HG03520 (cell line): ENCODE results near the gene EEFSEC.

Source experiments
- ATAC-seq: cut with Tn5 transposase; IDR thresholded peaks from one replicate; pipeline ENCODE4 v1.9.1; 2021; ENCODE audit warnings: mild to moderate bottlenecking, moderate library complexity; ENCODE audit not compliant: unreplicated experiment

The EEFSEC gene

DNA sequence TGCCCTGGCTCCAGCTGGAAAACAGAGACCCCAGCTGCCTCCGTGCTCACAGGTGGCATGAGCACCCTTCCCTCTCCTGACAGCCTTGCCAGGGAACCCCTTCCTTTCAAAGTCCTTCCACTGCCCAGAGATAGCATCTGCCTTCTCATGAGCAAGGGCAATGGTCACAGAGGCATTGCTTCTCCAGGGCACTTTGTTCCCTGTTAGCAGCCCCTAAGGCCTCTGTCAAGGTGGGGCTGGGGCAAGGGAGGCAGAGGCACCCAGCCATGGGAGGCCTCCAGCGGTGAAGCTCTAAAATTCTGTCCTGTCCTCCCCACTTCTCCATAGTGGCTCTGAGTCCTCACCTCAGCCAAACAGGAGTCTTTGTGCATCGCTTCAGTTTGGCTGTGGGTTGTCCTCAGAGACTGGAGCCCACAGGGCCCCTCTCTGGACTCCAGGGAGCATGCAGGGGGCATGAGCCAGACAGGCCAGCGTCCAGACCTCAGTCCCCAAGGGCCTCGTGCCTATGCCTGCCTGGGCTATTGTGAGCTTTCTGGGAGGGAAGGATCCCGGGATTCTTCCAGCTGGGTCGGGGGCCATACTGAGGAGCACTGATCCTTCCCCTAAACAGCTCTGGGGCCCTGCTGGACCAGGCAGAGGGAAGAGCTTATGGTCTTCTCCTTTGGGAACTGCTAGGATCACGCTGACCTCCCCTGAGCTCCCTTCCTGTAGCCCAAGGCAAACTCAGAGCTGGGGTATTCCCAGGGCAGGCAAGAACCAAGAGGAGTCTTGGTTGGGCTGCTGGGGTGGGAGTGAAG lies 206.8 kb downstream of the EEFSEC start:
- ATAC-seq: no peak

DNA sequence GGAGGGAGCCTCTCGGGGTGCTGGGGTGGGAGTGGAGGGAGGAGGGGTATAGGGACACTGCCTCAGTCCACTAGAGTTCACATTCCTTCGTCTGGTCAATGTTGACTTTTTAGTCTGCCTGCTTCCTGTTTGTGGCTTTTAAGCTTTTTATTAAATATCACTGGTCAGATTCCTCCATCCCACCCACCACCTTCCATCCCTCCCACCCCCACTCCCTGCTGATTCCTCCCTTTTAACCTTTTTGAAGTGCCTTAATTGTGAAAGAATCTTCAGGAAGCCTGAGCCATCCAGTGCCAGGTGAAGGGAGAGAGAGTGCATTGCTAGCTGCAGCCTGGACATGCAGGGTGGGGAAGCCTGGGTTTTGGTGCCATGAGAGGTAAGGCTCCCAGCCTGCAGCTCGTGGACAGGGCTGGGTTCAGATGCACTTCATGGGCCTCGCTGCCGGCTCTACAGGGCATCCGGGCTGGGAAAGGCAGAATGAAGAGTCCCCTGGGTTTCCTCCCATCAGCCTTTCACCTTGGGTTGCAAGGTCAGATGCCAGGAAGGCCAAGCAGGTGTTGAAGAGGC lies 207.5 kb downstream of the EEFSEC start:
- no peak for ATAC-seq

DNA sequence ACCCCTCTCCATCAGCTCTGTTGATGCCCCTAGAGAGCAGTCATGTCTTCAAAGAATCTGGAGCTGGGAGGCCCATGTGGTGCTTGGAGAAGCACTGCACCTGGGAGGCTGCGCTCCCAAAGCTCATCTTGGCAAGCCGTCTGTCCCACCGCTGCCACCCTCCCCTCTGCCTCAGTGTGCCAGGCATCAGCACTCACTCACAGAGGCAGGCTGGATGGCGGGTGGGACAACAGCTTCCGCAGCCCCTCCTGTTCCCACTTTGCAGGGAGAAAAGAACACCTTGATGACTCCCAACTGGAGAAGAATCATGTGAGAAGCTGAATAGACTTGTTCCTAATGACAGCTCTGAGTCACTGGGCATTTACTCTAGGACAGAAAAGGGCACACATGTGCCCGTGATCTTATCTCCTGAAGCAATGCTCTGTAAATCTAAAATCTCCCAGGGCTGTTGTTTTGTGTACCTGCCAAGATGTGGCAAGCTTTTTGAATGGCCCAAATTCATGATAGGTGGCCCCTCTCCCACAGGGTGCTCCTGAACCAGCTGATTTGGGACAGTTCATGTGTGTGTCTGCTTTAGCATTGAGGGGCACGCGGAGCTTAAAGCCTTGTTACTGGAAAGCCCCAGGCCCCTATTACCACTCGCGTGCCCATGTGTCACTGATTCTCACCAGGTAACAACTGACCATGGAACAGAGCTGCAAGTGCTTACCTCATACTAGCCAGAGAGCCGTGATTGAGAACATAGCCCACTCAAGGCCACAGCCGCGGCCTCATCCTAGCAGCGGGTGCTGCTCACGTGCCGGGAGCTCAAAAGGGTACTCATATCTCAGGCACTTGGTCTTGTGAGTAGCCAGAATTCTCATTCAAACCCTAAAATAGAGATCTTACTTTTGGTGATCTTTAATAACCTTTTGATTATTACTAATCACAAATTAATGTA lies 209.0 kb downstream of the EEFSEC start:
- ATAC-seq: no peak

DNA sequence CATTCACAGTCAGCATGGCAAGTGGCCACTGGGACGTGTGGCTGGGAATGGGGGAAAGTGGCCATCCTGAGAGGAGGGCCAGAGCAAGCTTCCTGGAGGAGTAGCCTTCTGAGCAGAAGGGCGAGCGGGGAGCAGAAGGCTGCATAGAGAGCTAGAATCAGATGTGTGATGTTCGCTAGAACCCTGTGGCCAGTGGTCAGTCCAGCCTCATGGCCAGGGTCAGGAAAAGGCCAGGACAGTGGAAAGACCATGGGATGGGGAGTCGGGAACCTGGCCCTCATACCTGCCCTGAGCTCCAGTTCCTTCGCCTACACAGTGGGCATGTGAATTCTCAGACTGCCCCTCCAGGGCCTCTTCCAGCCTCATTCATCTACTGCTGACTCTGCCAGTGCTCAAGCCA lies 211.0 kb downstream of the EEFSEC start:
- no peak for ATAC-seq

DNA sequence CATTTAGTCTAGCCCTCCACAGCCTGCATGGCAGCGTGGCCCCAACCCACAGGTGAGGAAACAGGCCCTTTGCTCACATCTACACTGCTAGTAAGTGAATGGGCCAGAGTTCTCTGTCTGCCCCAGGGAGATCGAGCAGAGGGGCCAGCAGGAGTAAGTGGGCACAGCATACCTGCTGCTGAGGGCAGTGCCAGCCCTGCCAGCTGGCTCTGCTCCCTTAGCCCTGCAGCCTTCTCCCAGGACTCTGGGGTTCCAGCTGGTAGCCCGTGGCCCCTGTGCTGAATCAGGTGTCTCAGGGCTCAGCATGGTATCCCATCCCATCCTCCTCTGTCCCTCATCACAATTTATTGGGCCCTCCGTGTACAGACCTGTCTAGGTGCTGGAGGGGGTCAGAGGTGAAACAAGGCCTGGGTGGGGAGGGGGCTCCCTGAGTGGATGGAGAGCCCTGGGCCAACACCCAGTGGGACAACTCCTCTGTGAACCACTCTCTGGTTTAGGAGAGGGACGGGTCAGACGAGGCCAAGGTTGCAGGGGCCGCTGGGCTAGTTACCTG lies 211.6 kb downstream of the EEFSEC start:
- ATAC-seq: no peak

DNA sequence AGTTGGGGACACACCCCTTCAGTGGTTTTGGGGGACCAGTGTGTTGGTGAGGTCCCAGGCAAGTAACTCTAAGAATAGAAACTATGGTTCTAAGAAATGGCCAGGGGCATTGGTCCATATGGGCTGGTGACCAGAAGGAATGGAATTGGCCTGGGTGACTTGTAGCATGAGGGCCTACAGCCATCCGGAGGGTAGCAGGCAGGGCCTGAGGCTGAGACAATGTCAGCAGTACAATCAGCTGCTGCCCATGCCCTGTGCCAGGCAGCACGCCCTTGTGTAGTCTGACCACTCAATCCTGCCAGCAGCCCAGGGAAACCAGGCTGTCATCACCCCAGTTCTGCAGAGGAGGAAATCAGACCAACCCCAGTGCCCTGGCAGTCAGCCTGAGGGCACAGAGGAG lies 212.9 kb downstream of the EEFSEC start:
- no peak for ATAC-seq

- no peak for ATAC-seq
Observed at GRCh38 chr3:128366652-128367051, 213.4 kb downstream of the EEFSEC start.

GRCh38 chr3:128367221-128367620 lies 213.9 kb downstream of the EEFSEC start:
- no peak for ATAC-seq

- no peak for ATAC-seq
Observed at GRCh38 chr3:128367761-128368160, 214.5 kb downstream of the EEFSEC start.

- ATAC-seq: no peak
Observed at GRCh38 chr3:128368626-128369025, 215.3 kb downstream of the EEFSEC start.

DNA sequence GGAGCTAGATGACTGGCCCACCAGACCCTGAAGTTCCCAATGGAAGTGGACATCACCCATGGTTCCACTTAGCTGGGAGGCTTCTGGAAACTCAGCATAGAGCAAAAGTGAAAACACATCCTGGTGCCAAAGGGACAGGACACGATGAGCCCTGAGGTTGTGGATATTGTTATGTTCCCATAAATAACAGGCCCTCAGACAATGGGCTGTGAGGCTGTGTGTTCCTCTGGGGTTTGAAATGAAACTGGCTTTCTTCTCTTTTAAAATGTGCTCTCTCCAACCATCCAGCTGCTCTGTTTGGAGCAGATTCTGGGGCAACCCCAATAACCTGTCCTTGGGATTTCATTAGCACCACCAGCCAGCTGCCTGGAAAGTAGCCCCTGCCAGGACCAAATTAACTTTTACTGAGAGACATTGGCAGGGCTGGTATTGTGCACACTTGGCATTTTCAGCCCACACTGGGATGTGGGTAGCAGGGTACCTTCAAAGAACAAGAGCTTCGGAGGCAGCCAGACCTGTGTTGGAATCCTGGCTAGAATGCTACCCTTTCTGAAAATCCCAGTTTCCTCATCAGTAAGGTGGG lies 215.9 kb downstream of the EEFSEC start:
- ATAC-seq: no peak

DNA sequence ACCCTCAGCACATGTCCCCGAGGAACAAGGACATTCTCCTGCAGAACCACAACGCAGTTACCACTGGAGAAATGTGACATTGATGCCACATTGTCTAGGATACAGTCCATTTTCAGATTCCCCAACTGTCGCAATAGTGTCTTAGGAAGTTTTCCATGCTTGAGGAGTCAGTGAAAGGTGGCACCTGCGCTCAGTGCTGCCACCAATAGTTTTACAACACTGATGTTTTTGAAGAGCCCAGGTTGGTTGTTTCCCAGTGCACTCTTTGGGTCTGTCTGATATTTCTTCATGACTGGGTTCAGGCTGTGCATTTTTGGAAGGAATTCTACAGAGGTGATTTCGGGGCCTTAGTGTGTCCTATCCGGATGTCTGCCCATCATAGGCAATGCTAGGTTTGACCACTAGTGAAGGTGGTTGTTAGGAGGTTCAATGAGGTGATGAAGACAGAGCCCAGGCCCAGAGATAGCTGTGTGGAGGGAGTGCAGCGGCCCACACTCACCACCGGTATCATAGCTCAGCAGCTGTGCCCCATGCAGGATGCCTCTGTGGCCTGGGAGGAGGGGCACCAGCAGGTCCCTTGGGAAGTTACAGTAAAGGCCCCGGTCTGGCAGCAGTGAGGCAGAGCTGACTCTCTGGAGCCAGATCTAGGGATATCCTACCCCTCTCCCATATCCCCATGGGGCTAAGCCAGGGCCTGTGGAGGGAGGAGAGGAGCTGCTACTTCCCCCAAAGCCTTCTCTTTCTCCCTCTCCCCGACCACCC lies 216.8 kb downstream of the EEFSEC start:
- ATAC-seq: no peak

GRCh38 chr3:128372281-128372680 lies 219.0 kb downstream of the EEFSEC start:
- ATAC-seq: no peak

DNA sequence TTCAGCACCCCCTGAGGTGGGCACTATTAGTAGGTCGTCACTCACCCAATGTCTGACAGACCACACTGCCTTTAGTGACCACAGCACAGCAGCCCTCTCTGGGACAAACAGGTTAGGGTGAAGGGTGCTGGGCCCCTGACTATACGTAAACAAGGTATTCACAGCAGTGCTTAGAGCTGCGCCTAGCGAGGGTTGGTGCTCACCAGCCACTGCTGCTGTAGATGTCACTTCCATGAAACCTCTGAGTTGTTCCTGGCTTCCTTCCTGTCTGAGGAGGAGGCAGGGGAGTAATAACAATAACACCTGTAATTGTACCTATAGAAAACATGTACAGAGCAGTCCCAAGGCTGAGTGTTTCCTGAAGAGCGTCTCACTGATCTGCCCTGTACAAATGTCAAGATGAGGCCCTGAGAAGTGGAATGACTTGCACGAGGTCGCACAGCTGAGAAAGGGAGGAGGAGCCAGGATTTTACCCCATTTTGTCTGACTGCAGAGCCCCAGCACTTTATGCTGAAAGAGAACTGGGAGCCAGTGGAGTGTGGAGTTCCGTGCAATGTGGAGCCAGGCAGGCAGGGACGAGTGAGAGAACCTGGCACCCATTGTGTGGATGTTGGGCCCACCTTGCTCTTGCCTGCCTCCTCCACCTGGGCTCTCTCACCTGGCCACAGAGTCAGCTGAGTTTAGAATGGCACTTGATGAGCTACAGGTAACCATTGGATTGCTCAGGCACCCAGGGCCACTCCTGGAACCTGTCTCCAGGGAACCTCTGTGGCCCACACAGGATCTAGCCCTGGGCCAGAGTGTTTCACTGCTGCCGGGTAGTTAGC lies 219.6 kb downstream of the EEFSEC start:
- no peak for ATAC-seq

- ATAC-seq: no peak
Observed at GRCh38 chr3:128374746-128375445, 221.6 kb downstream of the EEFSEC start.

GRCh38 chr3:128376516-128376915 lies 223.2 kb downstream of the EEFSEC start:
- no peak for ATAC-seq

DNA sequence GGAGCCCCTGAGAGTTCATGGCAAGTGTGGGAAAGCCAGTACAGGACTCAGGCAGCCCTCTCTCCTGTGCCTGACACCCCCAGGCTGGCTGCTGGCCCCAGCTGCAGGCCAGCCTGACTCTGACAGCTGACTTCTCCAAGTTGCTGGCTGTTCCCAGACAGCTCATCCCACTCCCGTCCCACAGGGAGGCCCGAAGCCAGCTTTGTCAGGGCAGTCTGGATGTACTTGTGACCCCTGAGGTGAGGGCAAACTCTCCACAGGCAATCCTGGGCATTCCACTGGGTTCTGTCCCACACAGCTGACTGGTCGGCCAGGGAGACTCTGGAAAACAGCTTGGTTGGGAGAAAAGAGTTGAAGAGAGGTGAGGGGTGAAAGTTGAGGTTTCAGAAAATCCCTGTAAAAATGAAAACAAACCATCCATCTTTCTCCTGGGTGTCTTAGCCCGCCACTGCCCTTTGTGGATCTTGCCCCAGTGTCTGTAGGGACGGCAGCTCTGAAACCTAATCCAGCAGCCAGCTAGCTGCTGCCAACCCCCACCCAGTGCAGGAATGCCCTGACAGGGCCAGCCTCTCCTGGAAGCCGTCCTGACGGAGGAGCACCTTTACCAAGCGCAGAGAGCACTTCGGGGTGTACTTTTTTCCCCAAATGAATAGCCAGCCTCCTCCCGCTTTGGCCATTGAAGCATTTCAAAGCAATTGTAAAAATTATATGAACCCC lies 225.5 kb downstream of the EEFSEC start:
- no peak for ATAC-seq
